GM18858 (cell line): ENCODE results near the gene MCTP1.
"Not testable (repeated sequence)": the region's sequence is repeated elsewhere in the genome, so short reads cannot be mapped to it uniquely, and the experiment has no call there.

ENCODE experiments used
- ATAC-seq: cut with Tn5 transposase; IDR thresholded peaks from one replicate; pipeline ENCODE4 v1.9.1; 2021; ENCODE audit not compliant: unreplicated experiment

MCTP1 gene

DNA sequence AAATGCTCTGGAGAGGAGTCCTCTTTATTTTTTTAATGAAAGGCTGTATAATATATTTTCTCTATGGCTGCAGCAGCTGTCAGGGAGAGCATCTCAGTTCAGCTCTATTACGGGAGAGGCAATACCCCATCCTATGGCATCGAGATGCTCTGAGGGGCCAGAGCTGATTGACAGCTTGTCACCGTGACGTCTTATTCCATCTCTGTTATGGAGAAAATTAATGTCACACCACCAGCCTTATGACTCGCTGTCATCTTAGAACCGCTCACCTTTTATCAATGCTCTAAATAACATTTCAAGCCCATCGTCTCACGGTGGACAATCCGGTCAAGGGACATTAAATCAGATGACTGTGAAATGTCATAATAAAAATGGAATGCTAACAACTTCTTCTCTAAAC is 392.9 kb downstream of the MCTP1 start:
- ATAC-seq: no peak

GRCh38 chr5:94891565-94891964 is 393.3 kb downstream of the MCTP1 start:
- ATAC-seq: no peak

- no peak for ATAC-seq
Observed at GRCh38 chr5:94890907-94891306, 394.0 kb downstream of the MCTP1 start.

- no peak for ATAC-seq
Observed at GRCh38 chr5:94888674-94889073, 396.2 kb downstream of the MCTP1 start.

DNA sequence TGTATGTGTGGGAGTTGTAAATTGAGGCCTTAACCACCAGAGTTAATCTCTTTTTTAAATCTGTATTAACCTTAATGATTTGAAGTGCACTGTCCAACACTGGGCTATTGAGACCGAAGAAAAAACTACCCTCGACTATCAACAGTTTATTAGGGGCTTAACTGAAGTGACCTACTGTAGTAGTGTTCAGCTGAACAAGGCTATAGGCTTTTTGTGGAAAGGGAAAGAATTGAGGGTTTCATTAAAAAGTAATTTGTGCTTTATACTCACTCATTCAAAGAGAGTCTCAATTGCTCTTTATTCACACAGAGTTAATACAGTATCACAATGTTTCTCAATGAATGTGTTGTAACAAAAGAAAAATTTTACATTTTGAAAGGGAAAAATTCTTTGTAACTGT is 399.0 kb downstream of the MCTP1 start:
- ATAC-seq: no peak

GRCh38 chr5:94884311-94884710 is 400.6 kb downstream of the MCTP1 start:
- no peak for ATAC-seq

DNA sequence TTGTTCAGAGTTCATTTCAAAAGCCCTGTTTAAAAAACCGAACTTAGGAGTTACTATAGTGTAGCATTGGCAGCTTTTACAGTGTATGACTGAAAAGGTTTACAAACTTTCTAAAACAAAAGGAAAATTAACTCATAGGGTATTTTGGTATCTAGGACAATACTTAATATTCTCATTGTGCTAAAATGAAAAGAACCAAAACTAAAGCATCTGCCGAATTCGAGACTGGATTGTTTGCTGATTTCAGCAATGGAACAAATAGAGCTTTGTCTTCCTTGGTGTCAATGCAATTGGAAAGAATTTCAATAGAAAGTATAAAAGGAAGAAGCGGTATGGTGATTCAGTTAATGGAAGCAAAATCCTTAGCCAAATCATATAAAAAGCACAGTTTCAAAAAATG is 412.4 kb downstream of the MCTP1 start:
- ATAC-seq: no peak

- ATAC-seq: no peak
Observed at GRCh38 chr5:94870511-94871183, 414.2 kb downstream of the MCTP1 start.

- ATAC-seq: no peak
Observed at GRCh38 chr5:94869921-94870320, 415.0 kb downstream of the MCTP1 start.

DNA sequence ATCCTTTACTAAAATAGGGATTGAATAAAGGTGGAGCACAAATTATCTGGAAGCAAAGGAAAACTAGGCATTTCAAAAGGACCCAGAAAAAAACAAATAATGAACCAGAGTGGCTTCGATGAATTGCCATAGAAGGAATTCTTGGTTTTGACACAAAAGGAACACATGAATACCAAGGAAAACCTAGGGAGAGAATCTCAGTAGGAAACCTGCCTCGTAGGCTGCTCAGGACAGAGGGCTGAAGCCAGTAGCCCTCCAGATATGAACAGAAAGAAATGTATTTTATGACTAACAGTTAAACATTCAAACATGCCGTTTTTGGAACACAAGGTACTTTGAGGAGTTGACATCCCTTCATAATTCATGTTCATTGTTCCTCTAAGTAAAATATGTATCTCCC is 420.9 kb downstream of the MCTP1 start:
- ATAC-seq: no peak

GRCh38 chr5:94857111-94857510 is 427.8 kb downstream of the MCTP1 start:
- no peak for ATAC-seq

DNA sequence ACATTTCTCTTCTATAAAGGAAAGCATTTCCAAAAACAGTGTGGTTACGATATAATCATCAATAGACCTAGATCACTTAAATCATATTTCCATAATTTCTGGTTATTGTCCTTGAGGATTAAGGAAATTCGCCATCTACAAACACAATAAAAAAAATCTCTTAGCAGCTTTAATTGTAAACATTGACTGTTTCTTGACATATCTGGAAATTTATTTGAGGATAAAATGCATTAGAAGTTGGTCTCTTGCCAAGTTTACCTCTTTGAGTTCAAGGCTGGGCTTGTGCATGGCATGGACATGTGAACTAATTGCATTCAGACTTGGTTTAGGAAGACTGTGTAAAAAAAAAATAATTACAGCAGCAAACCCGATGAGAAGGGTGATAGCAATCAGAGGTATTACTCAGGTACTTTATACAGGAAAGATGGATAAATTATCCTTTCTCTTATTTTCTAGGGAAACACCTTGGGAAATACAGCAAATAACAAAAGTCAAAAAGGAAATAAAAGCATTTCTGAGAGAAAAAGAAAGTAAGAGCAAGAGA is 428.6 kb downstream of the MCTP1 start:
- ATAC-seq: no peak

GRCh38 chr5:94855543-94855942 is 429.4 kb downstream of the MCTP1 start:
- no peak for ATAC-seq

- no peak for ATAC-seq
Observed at GRCh38 chr5:94853120-94853519, 431.8 kb downstream of the MCTP1 start.

- no peak for ATAC-seq
Observed at GRCh38 chr5:94850960-94851359, 433.9 kb downstream of the MCTP1 start.

DNA sequence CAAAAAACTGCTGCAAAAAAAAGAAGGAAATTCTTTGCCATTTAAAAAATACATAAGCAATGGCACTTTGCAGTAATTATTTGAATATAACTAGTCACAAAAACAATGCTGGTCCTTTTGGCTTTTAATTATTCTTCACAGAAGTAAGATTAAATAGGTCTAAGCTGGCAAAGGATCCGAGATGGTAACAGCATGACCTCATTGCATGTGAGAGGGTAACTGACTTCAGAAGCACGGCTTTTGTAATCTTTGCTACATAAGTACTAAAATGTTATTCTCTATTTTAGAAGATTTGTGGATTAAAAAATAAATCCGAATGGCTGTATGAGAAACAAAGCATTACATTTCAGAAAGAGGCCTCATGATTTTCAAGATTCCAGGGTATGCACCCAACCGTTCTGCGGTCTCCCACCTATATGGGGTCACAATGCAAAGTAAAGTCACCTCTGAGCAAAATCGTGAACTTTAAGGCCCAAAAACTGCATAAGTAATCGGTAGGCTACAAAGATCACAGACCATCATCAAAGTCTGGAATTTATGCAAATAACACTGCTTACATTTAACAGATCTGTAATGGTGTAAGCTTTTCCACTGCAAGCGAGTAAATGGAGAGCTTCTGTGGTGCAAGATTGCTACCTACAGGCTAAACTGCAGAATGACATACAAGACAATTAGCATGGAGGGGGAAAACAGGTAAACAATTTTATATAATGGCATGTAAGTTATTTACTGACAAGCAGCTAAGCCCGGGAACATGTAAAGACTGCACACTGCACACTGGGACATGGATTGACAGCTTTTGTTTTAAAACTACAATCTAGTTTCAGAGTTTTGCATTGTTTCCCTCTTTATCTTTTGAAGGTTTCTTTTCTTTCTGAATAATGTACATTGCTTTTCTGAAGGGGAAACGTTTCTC is 434.8 kb downstream of the MCTP1 start:
- peak; percentile 93 for ATAC-seq

DNA sequence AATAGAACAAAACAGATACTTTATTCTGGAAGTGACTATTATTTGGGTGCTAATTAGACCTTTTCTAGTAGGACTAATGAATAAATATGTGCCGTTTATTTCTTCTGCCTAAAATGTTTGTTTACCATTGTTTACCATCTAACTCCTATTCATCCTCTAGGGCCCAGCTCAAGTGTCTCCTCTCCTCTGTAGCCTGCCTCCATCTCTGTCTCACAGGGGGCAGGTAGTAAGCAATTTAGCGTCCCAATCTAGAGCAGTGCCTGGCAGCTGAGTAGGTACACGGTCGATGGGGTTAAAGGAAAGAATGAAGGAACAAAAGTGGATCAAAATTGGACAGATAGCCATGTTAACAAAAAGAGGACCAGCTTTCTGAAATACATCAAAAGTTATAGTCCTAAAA is 435.6 kb downstream of the MCTP1 start:
- no peak for ATAC-seq

GRCh38 chr5:94847726-94848125 is 437.2 kb downstream of the MCTP1 start:
- no peak for ATAC-seq

- ATAC-seq: no peak
Observed at GRCh38 chr5:94847019-94847418, 437.9 kb downstream of the MCTP1 start.

DNA sequence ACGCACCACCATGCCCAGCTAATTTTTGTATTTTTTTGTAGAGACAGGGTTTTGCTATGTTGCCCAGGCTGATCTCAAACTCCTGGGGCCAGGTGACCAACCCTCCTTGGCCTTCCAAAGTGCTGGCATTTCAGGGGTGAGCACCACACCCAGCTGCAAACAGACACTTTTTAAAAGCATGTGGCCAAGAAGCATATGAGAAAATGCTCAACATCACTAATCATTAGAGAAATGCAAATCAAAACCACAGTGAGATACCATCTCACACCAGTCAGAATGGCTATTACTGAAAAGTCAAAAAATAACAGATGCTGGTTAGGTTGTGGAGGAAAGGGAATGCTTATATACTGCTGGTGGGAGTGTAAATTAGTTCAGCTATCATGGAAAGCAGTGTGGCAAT is 439.2 kb downstream of the MCTP1 start:
- ATAC-seq: not testable (repeated sequence)

DNA sequence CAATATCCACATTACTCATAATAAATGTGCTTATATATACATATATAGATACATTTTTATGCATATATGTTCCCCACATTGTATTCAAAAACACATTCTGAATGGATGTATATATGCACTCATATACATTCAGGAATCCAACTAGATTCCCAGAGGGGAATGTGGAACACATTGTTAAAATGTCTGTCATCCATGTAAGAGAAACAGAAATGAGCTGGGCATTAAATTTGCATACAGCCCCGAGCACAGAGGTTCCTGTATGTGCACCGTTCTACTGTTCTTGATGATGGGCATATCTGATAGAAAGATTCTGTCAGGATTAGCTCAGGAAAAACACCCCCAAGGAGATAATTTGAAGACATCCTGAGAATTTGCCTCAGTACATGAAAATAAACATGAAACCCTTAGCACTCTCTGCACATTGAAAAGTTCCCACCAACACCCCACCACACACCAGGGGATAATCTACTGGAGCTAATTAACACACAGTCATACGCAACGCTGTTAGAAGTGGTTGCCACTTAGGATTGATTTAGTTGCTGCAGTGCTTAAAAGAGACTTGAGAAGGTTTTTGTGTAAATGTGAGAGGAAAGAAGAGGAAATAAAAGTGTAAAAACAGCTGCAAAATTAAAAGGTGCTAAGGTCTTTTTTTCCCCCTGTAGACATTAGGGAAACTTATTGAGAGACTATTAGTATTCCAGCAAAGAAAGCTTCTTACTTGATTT is 443.1 kb downstream of the MCTP1 start:
- ATAC-seq: no peak
